Testis (tissue), 3 donors: ENCODE results near the gene ERICH2. TPM values are rescaled to one million over a fixed set of nuclear protein-coding genes. Genes with fewer than 3 reads are reported as not detected.

Experiments used
- DNase-seq: peaks from one replicate; pipeline ENCODE4 v3.0.0-alpha.2; 2019
- H3K27ac ChIP-seq, 2 donors: fragments of 200-600 bp; sonication (generic); one replicate each; pipeline ENCODE4 v1.5.1; 2019
- H3K27me3 ChIP-seq: fragments of 200-600 bp; sonication (generic); one replicate; pipeline ENCODE4 v1.5.1; 2019
- H3K36me3 ChIP-seq: fragments of 200-600 bp; sonication (generic); one replicate; pipeline ENCODE4 v1.5.1; 2017; ENCODE audit warnings: low read depth; ENCODE audit errors: missing control alignments
- H3K4me1 ChIP-seq: fragments of 200-600 bp; sonication (generic); one replicate; pipeline ENCODE4 v1.5.1; 2019
- H3K4me3 ChIP-seq, 2 donors: fragments of 200-600 bp; sonication (generic); one replicate each; pipeline ENCODE4 v1.5.1; 2017 to 2019
- H3K9me3 ChIP-seq: fragments of 200-600 bp; sonication (generic); one replicate; pipeline ENCODE4 v1.5.1; 2017
- CTCF ChIP-seq, 3 experiments: fragments of 450-650 bp in 2 of 3; fragments of 200-600 bp in 1 of 3; sonication (generic) in 1 of 3; IDR thresholded peaks; one replicate each; pipeline ENCODE4 v1.5.1; 2016 to 2019; ENCODE audit warnings: antibody characterized with exemption in 3 of 3, mild to moderate bottlenecking in 2 of 3, moderate library complexity in 1 of 3
- POLR2A ChIP-seq: fragments of 450-650 bp; IDR thresholded peaks from one replicate; pipeline ENCODE4 v1.6.1; 2017; ENCODE audit warnings: antibody characterized with exemption, mild to moderate bottlenecking, moderate library complexity
- WGBS, 2 donors: methylation state at CpG; one replicate each; pipeline ENCODE4 v1.1.5; 2018; 5-methylcytosine and 5-hydroxymethylcytosine counted together
- intact Hi-C: fragments of 100-400 bp; cut with DNase I; formaldehyde crosslinking; loops from one replicate; pipeline ENCODE4 v1.15.1; 2023; ENCODE audit warnings: low total_unique reads
- polyA plus RNA-seq: library from polyadenylated mRNA; stranded (reverse); fragments of 350-450 nt; fragmentation: Illumina TruSeq; extraction: RNeasy Lipid Tissue Mini Kit (QIAGEN cat#74804); gene quantifications from one replicate; pipeline ENCODE4 v1.2.3, GENCODE V29; 2014; ENCODE audit warnings: low read depth, low replicate concordance; ENCODE audit not compliant: insufficient read depth
- total RNA-seq, 2 donors: library from RNA; depleted of rRNA; stranded (reverse); fragments of >200 nt; gene quantifications; one replicate each; pipeline ENCODE4 v1.2.3, GENCODE V29; 2016

The ERICH2 gene
- total and polyA plus RNA-seq, 3 donors from 2014 or later: 36.5 to 126 (median 78.8) TPM

GRCh38 chr2:170739048-170739447 lies 31.1 kb upstream of the ERICH2 start:
- DNase-seq: no peak
- Histone ChIP-seq H3K27me3 (no peaks in the 10 kb centered on the region), H3K4me3 (no peak overlapping the region), H3K27ac (no peak overlapping the region), H3K9me3 (no peaks in the 10 kb centered on the region), H3K36me3 (no peaks in the 10 kb centered on the region), H3K4me1 (no peaks in the 10 kb centered on the region)
- no peak for TF ChIP-seq POLR2A
- no peak for TF ChIP-seq CTCF (IDR thresholded peaks at IDR 0.05)
- intact Hi-C loops: no loop called here
- 86 to 88% methylated on average over 3 of the region's 3 CpGs for WGBS, 2 donors

- Histone ChIP-seq H3K9me3 (no peaks in the 10 kb centered on the region), H3K27ac (no peak overlapping the region), H3K27me3 (no peaks in the 10 kb centered on the region), H3K4me3 (no peak overlapping the region), H3K36me3 (no peaks in the 10 kb centered on the region), H3K4me1 (no peaks in the 10 kb centered on the region)
- no peak for DNase-seq
- WGBS, 2 donors: 86 to 95% methylated on average over 3 of the region's 3 CpGs
- intact Hi-C loops: no loop called here
- no peak for TF ChIP-seq CTCF (IDR thresholded peaks at IDR 0.05)
- no peak for TF ChIP-seq POLR2A
Measured at GRCh38 chr2:170739507-170740046, 30.6 kb upstream of the ERICH2 start.

GRCh38 chr2:170740660-170741059 lies 29.5 kb upstream of the ERICH2 start:
- Histone ChIP-seq H3K4me1 (no peaks in the 10 kb centered on the region), H3K9me3 (no peaks in the 10 kb centered on the region), H3K4me3 (no peak overlapping the region), H3K36me3 (no peaks in the 10 kb centered on the region), H3K27me3 (no peaks in the 10 kb centered on the region), H3K27ac (no peak overlapping the region)
- WGBS, 2 donors: 84 to 91% methylated on average over 4 of the region's 4 CpGs
- intact Hi-C loops: no loop called here
- no peak for DNase-seq
- no peak for TF ChIP-seq CTCF (IDR thresholded peaks at IDR 0.05)
- no peak for TF ChIP-seq POLR2A

GRCh38 chr2:170742000-170742399 lies 28.2 kb upstream of the ERICH2 start:
- H3K4me3 ChIP-seq: no peak overlapping the region
- no peak overlapping the region for H3K27ac ChIP-seq
- intact Hi-C loops: no loop called here
- H3K9me3 ChIP-seq: no peaks in the 10 kb centered on the region
- WGBS, 2 donors: 82 to 83% methylated on average over 3 of the region's 3 CpGs
- no peaks in the 10 kb centered on the region for H3K36me3 ChIP-seq
- DNase-seq: no peak
- no peaks in the 10 kb centered on the region for H3K27me3 ChIP-seq
- H3K4me1 ChIP-seq: no peaks in the 10 kb centered on the region
- TF ChIP-seq CTCF (IDR thresholded peaks at IDR 0.05) (no peak), POLR2A (no peak)

- H3K36me3 ChIP-seq: no peaks in the 10 kb centered on the region
- no peaks in the 10 kb centered on the region for H3K27me3 ChIP-seq
- no peak for DNase-seq
- intact Hi-C loops: no loop called here
- TF ChIP-seq POLR2A (no peak), CTCF (IDR thresholded peaks at IDR 0.05) (no peak)
- WGBS, 2 donors: 80 to 83% methylated on average over 6 of the region's 6 CpGs
- H3K27ac ChIP-seq: no peak overlapping the region
- H3K9me3 ChIP-seq: no peaks in the 10 kb centered on the region
- H3K4me1 ChIP-seq: no peaks in the 10 kb centered on the region
- H3K4me3 ChIP-seq: no peak overlapping the region
Measured at GRCh38 chr2:170742896-170743529, 27.2 kb upstream of the ERICH2 start.
